ENCODE data around the gene MYT1. TPM values are rescaled to one million over a fixed set of nuclear protein-coding genes. Genes with fewer than 3 reads are reported as not detected.

MYT1 gene
- total RNA-seq, 1 experiment from 2014 or later, result 0.22 TPM

DNA sequence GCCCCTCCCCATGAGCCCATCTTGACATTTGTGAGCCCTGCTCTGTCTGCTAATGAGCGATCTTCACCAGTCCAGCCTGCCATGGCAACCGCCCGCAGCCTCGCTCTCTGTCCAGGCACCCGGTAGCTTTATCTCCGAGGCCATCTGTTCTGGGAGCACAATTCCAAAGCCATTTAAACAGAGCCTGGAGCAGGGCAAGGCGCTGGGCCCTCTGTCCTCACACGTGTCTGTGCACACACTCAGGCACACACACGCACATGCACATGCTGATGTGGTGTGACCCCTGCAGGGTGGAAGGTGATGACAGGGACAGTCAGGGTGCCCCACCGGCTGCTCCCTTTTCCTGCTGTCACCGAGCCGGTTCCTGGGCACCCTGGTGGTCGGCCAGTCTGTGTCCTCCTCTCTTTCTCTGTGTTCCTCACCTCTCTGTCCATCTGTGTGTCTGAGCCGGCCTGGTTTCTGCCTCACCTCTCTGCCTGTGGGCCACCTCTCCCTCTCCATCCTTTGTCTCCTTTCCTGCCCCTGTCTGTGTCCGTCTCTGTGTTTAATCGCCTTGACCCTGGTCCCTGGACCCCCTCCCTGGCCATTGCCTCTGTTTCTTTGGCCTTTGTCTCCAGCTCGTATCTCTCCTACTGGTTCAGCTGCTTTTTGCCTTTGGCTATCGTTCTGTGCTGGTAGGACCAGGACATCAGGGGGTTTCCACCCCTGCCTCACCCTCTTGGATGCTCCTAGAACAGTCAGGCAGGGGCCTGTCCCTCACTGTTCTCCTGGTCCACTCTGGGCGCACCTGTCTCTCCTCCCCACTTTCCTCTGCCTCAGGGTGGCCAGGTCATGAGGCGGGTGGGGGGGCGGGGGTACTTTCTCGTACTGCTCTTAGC is 8.8 kb upstream of the MYT1 start:
- H3K9me3 ChIP-seq (ENCODE audit: low read length), result no peaks in the 10 kb centered on the region
- peaks cover under 1% of the 10 kb centered on the region; the same call in 1 of the 2 replicates for H3K27me3 ChIP-seq (ENCODE audit: low read length)
- no peaks in the 10 kb centered on the region for H3K9me2 ChIP-seq (replicated peaks; ENCODE audit: low read length)
- no peak for DNase-seq
- H3K9ac ChIP-seq (ENCODE audit: low read length), result no peak overlapping the region
- H3K4me1 ChIP-seq (ENCODE audit: insufficient read depth, low read length), result peaks cover 15% of the 10 kb centered on the region
- no peak for TF ChIP-seq EZH2 (IDR thresholded peaks at IDR 0.05; ENCODE audit: low read length, unreplicated experiment)
- no peak for TF ChIP-seq CTCF (conservative IDR thresholded peaks at IDR 0.05; ENCODE audit: low read depth, low read length)
- TF ChIP-seq EZH2phosphoT487 (IDR thresholded peaks at IDR 0.05; ENCODE audit: borderline replicate concordance, low read length), result no peak
- no TSS peak for BruUV-seq (replicated peaks)
- POLR2A ChIA-PET (ENCODE audit: unreplicated experiment), result no interaction called here
- CTCF ChIA-PET, result no interaction called here
- H3K79me2 ChIP-seq (ENCODE audit: low read length), result no peaks in the 10 kb centered on the region
- H3K27ac ChIP-seq (ENCODE audit: low read length), result no peak overlapping the region
- no peak for ATAC-seq
- H3F3A ChIP-seq (ENCODE audit: low read length, unreplicated experiment), result no peaks in the 10 kb centered on the region
- no peak overlapping the region for H3K4me3 ChIP-seq (ENCODE audit: low read length)
- H3K36me3 ChIP-seq (ENCODE audit: low read depth, low read length), result no peaks in the 10 kb centered on the region
- no peak overlapping the region for H2AFZ ChIP-seq (ENCODE audit: low read length)
- H4K20me1 ChIP-seq (ENCODE audit: low read length), result no peaks in the 10 kb centered on the region
- intact Hi-C loops (cut with micrococcal nuclease), result no loop called here
- H3K4me2 ChIP-seq (ENCODE audit: low read length), result no peak overlapping the region

GRCh38 chr20:64156136-64156885 is 7.9 kb upstream of the MYT1 start:
- H3K36me3 ChIP-seq (ENCODE audit: low read depth, low read length), result no peaks in the 10 kb centered on the region
- no peak for DNase-seq
- BruUV-seq (replicated peaks), result no TSS peak
- H3K27ac ChIP-seq (ENCODE audit: low read length), result no peak overlapping the region
- no peak overlapping the region for H3K9ac ChIP-seq (ENCODE audit: low read length)
- POLR2A ChIA-PET (ENCODE audit: unreplicated experiment), result no interaction called here
- no peak overlapping the region for H2AFZ ChIP-seq (ENCODE audit: low read length)
- no peaks in the 10 kb centered on the region for H3F3A ChIP-seq (ENCODE audit: low read length, unreplicated experiment)
- H3K9me2 ChIP-seq (replicated peaks; ENCODE audit: low read length), result no peaks in the 10 kb centered on the region
- no peaks in the 10 kb centered on the region for H3K79me2 ChIP-seq (ENCODE audit: low read length)
- peaks cover 15% of the 10 kb centered on the region for H3K4me1 ChIP-seq (ENCODE audit: insufficient read depth, low read length)
- ATAC-seq, result no peak
- intact Hi-C loops (cut with micrococcal nuclease), result no loop called here
- no peaks in the 10 kb centered on the region for H4K20me1 ChIP-seq (ENCODE audit: low read length)
- no peak overlapping the region for H3K4me3 ChIP-seq (ENCODE audit: low read length)
- no peaks in the 10 kb centered on the region for H3K9me3 ChIP-seq (ENCODE audit: low read length)
- no peak overlapping the region for H3K4me2 ChIP-seq (ENCODE audit: low read length)
- peaks cover 9% of the 10 kb centered on the region for H3K27me3 ChIP-seq (ENCODE audit: low read length)
- CTCF ChIA-PET, result no interaction called here
- TF ChIP-seq EZH2 (IDR thresholded peaks at IDR 0.05; ENCODE audit: low read length, unreplicated experiment), result no peak
- no peak for TF ChIP-seq CTCF (conservative IDR thresholded peaks at IDR 0.05; ENCODE audit: low read depth, low read length)
- TF ChIP-seq EZH2phosphoT487 (IDR thresholded peaks at IDR 0.05; ENCODE audit: borderline replicate concordance, low read length), result no peak

Measured in PC-3 (cell line).